Measurements from ENCODE around the gene ZNF532.

The ZNF532 gene

DNA sequence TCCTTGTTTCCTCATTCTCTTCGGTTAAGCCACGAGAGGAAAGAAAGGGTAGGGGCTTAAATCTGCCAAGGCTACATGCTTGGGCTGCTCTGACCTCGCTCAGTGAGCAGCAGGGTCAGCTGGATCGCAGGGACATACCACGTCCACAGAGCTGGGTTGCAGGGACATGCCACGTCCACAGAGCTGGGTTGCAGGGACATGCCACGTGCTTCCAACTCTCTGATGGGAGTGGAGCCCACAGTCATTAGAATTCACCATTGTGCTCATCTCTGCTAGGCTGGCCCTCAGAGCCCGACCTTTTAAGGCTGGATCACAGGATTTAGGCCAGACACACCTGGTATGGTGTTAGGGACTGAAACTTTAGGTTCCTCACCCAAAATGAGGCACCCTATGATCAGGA lies 167.6 kb downstream of the ZNF532 start:
- no peak for DNase-seq (ENCODE audit: low read depth)
- H3K4me3 ChIP-seq (ENCODE audit: low read depth, low read length): no peak overlapping the region
- TF ChIP-seq, protein P1, sequence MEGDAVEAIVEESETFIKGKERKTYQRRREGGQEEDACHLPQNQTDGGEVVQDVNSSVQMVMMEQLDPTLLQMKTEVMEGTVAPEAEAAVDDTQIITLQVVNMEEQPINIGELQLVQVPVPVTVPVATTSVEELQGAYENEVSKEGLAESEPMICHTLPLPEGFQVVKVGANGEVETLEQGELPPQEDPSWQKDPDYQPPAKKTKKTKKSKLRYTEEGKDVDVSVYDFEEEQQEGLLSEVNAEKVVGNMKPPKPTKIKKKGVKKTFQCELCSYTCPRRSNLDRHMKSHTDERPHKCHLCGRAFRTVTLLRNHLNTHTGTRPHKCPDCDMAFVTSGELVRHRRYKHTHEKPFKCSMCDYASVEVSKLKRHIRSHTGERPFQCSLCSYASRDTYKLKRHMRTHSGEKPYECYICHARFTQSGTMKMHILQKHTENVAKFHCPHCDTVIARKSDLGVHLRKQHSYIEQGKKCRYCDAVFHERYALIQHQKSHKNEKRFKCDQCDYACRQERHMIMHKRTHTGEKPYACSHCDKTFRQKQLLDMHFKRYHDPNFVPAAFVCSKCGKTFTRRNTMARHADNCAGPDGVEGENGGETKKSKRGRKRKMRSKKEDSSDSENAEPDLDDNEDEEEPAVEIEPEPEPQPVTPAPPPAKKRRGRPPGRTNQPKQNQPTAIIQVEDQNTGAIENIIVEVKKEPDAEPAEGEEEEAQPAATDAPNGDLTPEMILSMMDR (IDR thresholded peaks at IDR 0.05; ENCODE audit: insufficient read depth, low read depth, low read length, missing control alignments): no peak

DNA sequence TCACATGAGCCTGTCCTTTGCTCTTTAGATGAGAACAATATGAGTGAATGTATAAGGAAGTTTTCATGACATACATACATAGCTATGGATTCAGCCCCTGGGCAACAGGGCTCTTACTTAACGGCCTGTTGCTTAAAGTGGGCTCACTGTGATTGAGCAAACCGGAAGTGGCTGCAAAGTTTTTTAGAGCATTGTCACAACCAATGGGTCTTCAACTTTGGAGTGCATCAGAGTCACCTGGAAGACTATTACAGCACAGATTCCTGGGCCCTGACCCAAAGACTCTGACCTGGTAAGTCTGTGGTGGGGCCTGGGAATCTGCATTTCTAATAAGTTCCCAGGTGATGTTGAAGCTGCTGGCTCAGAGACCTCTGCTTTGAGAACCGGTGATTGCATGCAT lies 168.7 kb downstream of the ZNF532 start:
- DNase-seq (ENCODE audit: low read depth): no peak
- H3K4me3 ChIP-seq (ENCODE audit: low read depth, low read length): no peak overlapping the region
- TF ChIP-seq, protein P1 (IDR thresholded peaks at IDR 0.05; ENCODE audit: insufficient read depth, low read depth, low read length, missing control alignments): no peak

DNA sequence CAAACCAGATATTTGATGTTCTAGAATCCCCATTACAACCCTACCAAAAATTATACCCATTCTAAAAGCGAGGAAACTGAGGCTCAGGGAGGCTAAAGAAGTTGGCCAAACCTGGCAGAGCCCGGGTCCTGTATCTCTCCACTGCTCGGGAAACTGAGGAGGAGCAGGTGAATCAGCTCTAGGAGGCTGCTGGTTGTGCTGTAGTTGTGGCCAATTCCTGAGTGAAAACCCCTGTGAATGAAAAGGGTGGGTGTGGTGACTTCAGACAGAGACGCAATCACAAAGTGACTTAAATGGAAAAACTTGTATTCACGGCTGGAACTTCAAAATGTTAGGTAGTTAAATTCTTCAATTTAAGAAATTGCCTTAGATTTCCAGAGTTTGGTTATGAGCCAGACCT lies 169.3 kb downstream of the ZNF532 start:
- TF ChIP-seq, protein P1 (IDR thresholded peaks at IDR 0.05; ENCODE audit: insufficient read depth, low read depth, low read length, missing control alignments): no peak
- no peak for DNase-seq (ENCODE audit: low read depth)
- no peak overlapping the region for H3K4me3 ChIP-seq (ENCODE audit: low read depth, low read length)

DNA sequence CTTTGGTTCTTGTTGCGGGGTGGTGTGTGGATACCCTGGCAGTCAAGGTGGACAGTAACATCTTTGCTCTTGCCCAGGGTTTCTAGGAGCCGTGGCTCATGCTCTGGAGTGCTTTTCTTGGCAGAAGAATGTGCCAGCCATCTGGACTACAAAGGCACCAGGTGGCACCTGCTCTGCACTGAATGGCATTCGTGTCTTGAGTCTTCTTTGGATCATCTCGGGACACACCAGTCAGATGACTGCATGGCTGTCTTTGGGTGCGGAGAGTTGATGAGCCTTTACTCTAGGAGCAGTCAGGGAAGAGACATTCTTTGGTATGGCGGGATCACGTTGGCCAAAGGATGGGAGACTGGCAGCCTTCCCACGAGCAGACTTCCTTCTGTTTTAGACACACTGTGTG lies 170.9 kb downstream of the ZNF532 start:
- no peak overlapping the region for H3K4me3 ChIP-seq (ENCODE audit: low read depth, low read length)
- DNase-seq (ENCODE audit: low read depth): no peak
- TF ChIP-seq, protein P1 (IDR thresholded peaks at IDR 0.05; ENCODE audit: insufficient read depth, low read depth, low read length, missing control alignments): no peak

All from GM12865 (cell line).